Skeletal muscle satellite cell (primary cell): Measurements from ENCODE around the gene RAB30.
A peak's percentile ranks its signal among the peaks of the same experiment; 100 is the strongest.
"Not testable (repeated sequence)": the region's sequence is repeated elsewhere in the genome, so short reads cannot be mapped to it uniquely, and the experiment has no call there.

Source experiments
- H3K27me3 ChIP-seq: 2 replicates; pipeline ENCODE4 v1.7.0; 2013; ENCODE audit warnings: low read length; ENCODE audit not compliant: control insufficient read depth, insufficient read depth
- H3K36me3 ChIP-seq: 2 replicates; pipeline ENCODE4 v1.7.0; 2013; ENCODE audit warnings: mild to moderate bottlenecking, control low read depth, low read length; ENCODE audit not compliant: insufficient read depth
- H3K4me1 ChIP-seq: 2 replicates; pipeline ENCODE4 v1.7.0; 2013; ENCODE audit warnings: low read length; ENCODE audit not compliant: control insufficient read depth, insufficient read depth
- H3K4me2 ChIP-seq: 2 replicates; pipeline ENCODE4 v1.7.0; 2013; ENCODE audit warnings: mild to moderate bottlenecking, low read length
- H3K4me3 ChIP-seq: 2 replicates; pipeline ENCODE4 v1.7.0; 2013; ENCODE audit warnings: low read length
- H3K9ac ChIP-seq: 2 replicates; pipeline ENCODE4 v1.7.0; 2013; ENCODE audit warnings: mild to moderate bottlenecking, low read depth, low read length, moderate library complexity
- H3K9me3 ChIP-seq: replicated peaks from 2 replicates; pipeline ENCODE4 v1.7.0; 2013; ENCODE audit warnings: mild to moderate bottlenecking, control low read depth, low read length

RAB30 gene

GRCh38 chr11:82976786-82977185 is 94.9 kb downstream of the RAB30 start:
- no peaks in the 10 kb centered on the region for H3K27me3 ChIP-seq
- H3K4me1 ChIP-seq, result peaks cover 42% of the 10 kb centered on the region
- H3K9ac ChIP-seq, result no peak overlapping the region
- no peak overlapping the region for H3K4me3 ChIP-seq
- no peak overlapping the region for H3K4me2 ChIP-seq
- H3K9me3 ChIP-seq, result no peaks in the 10 kb centered on the region
- H3K36me3 ChIP-seq, result peaks cover 7% of the 10 kb centered on the region

GRCh38 chr11:82975882-82976281 is 95.8 kb downstream of the RAB30 start:
- no peaks in the 10 kb centered on the region for H3K9me3 ChIP-seq
- H3K4me3 ChIP-seq, result no peak overlapping the region
- H3K36me3 ChIP-seq, result no peaks in the 10 kb centered on the region
- H3K9ac ChIP-seq, result no peak overlapping the region
- peaks cover 39% of the 10 kb centered on the region for H3K4me1 ChIP-seq
- H3K4me2 ChIP-seq, result no peak overlapping the region
- no peaks in the 10 kb centered on the region for H3K27me3 ChIP-seq

- Histone ChIP-seq H3K4me2 (no peak overlapping the region), H3K9me3 (no peaks in the 10 kb centered on the region), H3K36me3 (no peaks in the 10 kb centered on the region), H3K27me3 (no peaks in the 10 kb centered on the region), H3K4me1 (peaks cover 30% of the 10 kb centered on the region), H3K9ac (no peak overlapping the region), H3K4me3 (no peak overlapping the region)
Observed at GRCh38 chr11:82974851-82975250, 96.8 kb downstream of the RAB30 start.

- no peaks in the 10 kb centered on the region for H3K36me3 ChIP-seq
- no peak overlapping the region for H3K4me3 ChIP-seq
- no peak overlapping the region for H3K4me2 ChIP-seq
- H3K9me3 ChIP-seq, result no peaks in the 10 kb centered on the region
- no peak overlapping the region for H3K9ac ChIP-seq
- peaks cover 23% of the 10 kb centered on the region for H3K4me1 ChIP-seq
- no peaks in the 10 kb centered on the region for H3K27me3 ChIP-seq
Observed at GRCh38 chr11:82974135-82974534, 97.6 kb downstream of the RAB30 start.

GRCh38 chr11:82972103-82972502 is 99.6 kb downstream of the RAB30 start:
- H3K9me3 ChIP-seq, result no peaks in the 10 kb centered on the region
- no peak overlapping the region for H3K9ac ChIP-seq
- H3K27me3 ChIP-seq, result no peaks in the 10 kb centered on the region
- no peaks in the 10 kb centered on the region for H3K36me3 ChIP-seq
- no peak overlapping the region for H3K4me2 ChIP-seq
- no peak overlapping the region for H3K4me3 ChIP-seq
- peaks cover 7% of the 10 kb centered on the region for H3K4me1 ChIP-seq

- not testable (repeated sequence) for H3K9ac ChIP-seq, H3K4me1 ChIP-seq, H3K36me3 ChIP-seq, H3K27me3 ChIP-seq, H3K4me3 ChIP-seq, H3K9me3 ChIP-seq
- H3K4me2 ChIP-seq, result peak overlapping the region; percentile 43
Observed at GRCh38 chr11:82971519-82971946, 100.2 kb downstream of the RAB30 start.

- H3K9me3 ChIP-seq, H3K36me3 ChIP-seq, H3K9ac ChIP-seq, H3K4me3 ChIP-seq, H3K27me3 ChIP-seq, H3K4me2 ChIP-seq, H3K4me1 ChIP-seq: not testable (repeated sequence)
Observed at GRCh38 chr11:82970507-82971083, 101.1 kb downstream of the RAB30 start.

GRCh38 chr11:82969811-82970210 is 101.9 kb downstream of the RAB30 start:
- Histone ChIP-seq H3K4me1 (peaks cover 4% of the 10 kb centered on the region), H3K4me3 (no peak overlapping the region), H3K4me2 (no peak overlapping the region), H3K9ac (no peak overlapping the region), H3K36me3 (no peaks in the 10 kb centered on the region), H3K9me3 (no peaks in the 10 kb centered on the region), H3K27me3 (no peaks in the 10 kb centered on the region)

GRCh38 chr11:82967381-82967780 is 104.3 kb downstream of the RAB30 start:
- Histone ChIP-seq H3K9me3 (no peaks in the 10 kb centered on the region), H3K4me2 (no peak overlapping the region), H3K4me1 (peaks cover 3% of the 10 kb centered on the region), H3K27me3 (no peaks in the 10 kb centered on the region), H3K9ac (no peak overlapping the region), H3K36me3 (no peaks in the 10 kb centered on the region), H3K4me3 (no peak overlapping the region)

- H3K4me1 ChIP-seq, H3K27me3 ChIP-seq, H3K9ac ChIP-seq, H3K9me3 ChIP-seq, H3K4me3 ChIP-seq, H3K36me3 ChIP-seq, H3K4me2 ChIP-seq: not testable (repeated sequence)
Observed at GRCh38 chr11:82962021-82962420, 109.7 kb downstream of the RAB30 start.

- Histone ChIP-seq H3K4me2 (no peak overlapping the region), H3K4me3 (no peak overlapping the region), H3K9ac (no peak overlapping the region), H3K27me3 (no peaks in the 10 kb centered on the region), H3K9me3 (no peaks in the 10 kb centered on the region), H3K4me1 (no peaks in the 10 kb centered on the region), H3K36me3 (no peaks in the 10 kb centered on the region)
Observed at GRCh38 chr11:82960779-82961143, 110.9 kb downstream of the RAB30 start.

- Histone ChIP-seq H3K4me1 (no peaks in the 10 kb centered on the region), H3K27me3 (no peaks in the 10 kb centered on the region), H3K4me2 (no peak overlapping the region), H3K36me3 (no peaks in the 10 kb centered on the region), H3K9ac (no peak overlapping the region), H3K9me3 (no peaks in the 10 kb centered on the region), H3K4me3 (no peak overlapping the region)
Observed at GRCh38 chr11:82959987-82960778, 111.5 kb downstream of the RAB30 start.
